Skeletal muscle cell (primary cell): Measurements from ENCODE around the gene NEIL1.
"Not testable (repeated sequence)": the region's sequence is repeated elsewhere in the genome, so short reads cannot be mapped to it uniquely, and the experiment has no call there.

Source experiments
- DNase-seq: peaks from one replicate; pipeline ENCODE4 v3.0.0-alpha.2; 2010; ENCODE audit warnings: low read depth
- H3K4me3 ChIP-seq: 2 replicates; pipeline ENCODE4 v1.5.1; 2011; ENCODE audit warnings: low read depth, mild to moderate bottlenecking, control low read depth, low read length, moderate library complexity

The NEIL1 gene

GRCh38 chr15:75346796-75347221 lies at the start of gene NEIL1:
TSS of gene NEIL1 (plus strand) at chr15:75347039. CDS start at chr15:75348906, 1,867 bp downstream.
- DNase-seq, result no peak
- peak within 1 kb of the TSS; percentile 76 for H3K4me3 ChIP-seq

- DNase-seq, H3K4me3 ChIP-seq: not testable (repeated sequence)
Measured at GRCh38 chr15:75298541-75299310, 48.1 kb upstream of the NEIL1 start.

- not testable (repeated sequence) for DNase-seq, H3K4me3 ChIP-seq
Measured at GRCh38 chr15:75299311-75299688, 47.5 kb upstream of the NEIL1 start.

GRCh38 chr15:75300026-75300425 lies 46.8 kb upstream of the NEIL1 start:
- H3K4me3 ChIP-seq, DNase-seq: not testable (repeated sequence)

GRCh38 chr15:75302318-75302717 lies 44.5 kb upstream of the NEIL1 start:
- H3K4me3 ChIP-seq, result no peak overlapping the region
- DNase-seq, result no peak

GRCh38 chr15:75302753-75303152 lies 44.1 kb upstream of the NEIL1 start:
- not testable (repeated sequence) for DNase-seq

GRCh38 chr15:75306188-75306587 lies 40.7 kb upstream of the NEIL1 start:
- no peak overlapping the region for H3K4me3 ChIP-seq
- no peak for DNase-seq

More at GRCh38 chr15:75302753-75303152, 44.1 kb upstream of the NEIL1 start:
- not testable (repeated sequence) for H3K4me3 ChIP-seq

GRCh38 chr15:75307778-75308390 lies 39.0 kb upstream of the NEIL1 start:
- H3K4me3 ChIP-seq, result no peak overlapping the region

GRCh38 chr15:75309711-75310110 lies 37.1 kb upstream of the NEIL1 start:
- H3K4me3 ChIP-seq, result no peak overlapping the region
- no peak for DNase-seq

More at GRCh38 chr15:75307778-75308390, 39.0 kb upstream of the NEIL1 start:
- DNase-seq, result no peak

GRCh38 chr15:75312548-75312947 lies 34.3 kb upstream of the NEIL1 start:
- not testable (repeated sequence) for H3K4me3 ChIP-seq, DNase-seq

GRCh38 chr15:75313116-75313845 lies 33.6 kb upstream of the NEIL1 start:
- no peak overlapping the region for H3K4me3 ChIP-seq
- no peak for DNase-seq

GRCh38 chr15:75314552-75315290 lies 32.1 kb upstream of the NEIL1 start:
- no peak overlapping the region for H3K4me3 ChIP-seq
- DNase-seq, result no peak

GRCh38 chr15:75319231-75319897 lies 27.5 kb upstream of the NEIL1 start:
- not testable (repeated sequence) for H3K4me3 ChIP-seq, DNase-seq

- DNase-seq, result no peak
- no peak overlapping the region for H3K4me3 ChIP-seq
Measured at GRCh38 chr15:75321711-75322110, 25.1 kb upstream of the NEIL1 start.

- H3K4me3 ChIP-seq, result no peak overlapping the region
- DNase-seq, result no peak
Measured at GRCh38 chr15:75325922-75326321, 20.9 kb upstream of the NEIL1 start.

GRCh38 chr15:75327005-75327404 lies 19.8 kb upstream of the NEIL1 start:
- no peak overlapping the region for H3K4me3 ChIP-seq
- DNase-seq, result no peak

- H3K4me3 ChIP-seq, result no peak overlapping the region
- DNase-seq, result no peak
Measured at GRCh38 chr15:75327491-75327890, 19.3 kb upstream of the NEIL1 start.

GRCh38 chr15:75328493-75329314 lies 18.1 kb upstream of the NEIL1 start:
- no peak overlapping the region for H3K4me3 ChIP-seq
- no peak for DNase-seq
